Mesenchymal stem cell (in vitro differentiated cells and primary cell): ENCODE data around the gene ADARB2.

Experiments used
- DNase-seq: peaks from one replicate; pipeline ENCODE4 v3.0.0-alpha.2; 2013
- H2AFZ ChIP-seq: one replicate; pipeline ENCODE4 v1.6.1; 2013; ENCODE audit warnings: low read depth, mild to moderate bottlenecking, control low read depth, inconsistent platforms, low read length, moderate library complexity
- H2AK5ac ChIP-seq: 2 replicates; pipeline ENCODE4 v1.6.1; 2013; ENCODE audit warnings: low read length, moderate library complexity, mild to moderate bottlenecking, inconsistent platforms; ENCODE audit not compliant: severe bottlenecking
- H2BK120ac ChIP-seq: one replicate; pipeline ENCODE4 v1.6.1; 2013; ENCODE audit warnings: low read depth, mild to moderate bottlenecking, inconsistent platforms, low read length, moderate library complexity
- H2BK12ac ChIP-seq, 2 experiments: one replicate each; pipeline ENCODE4 v1.6.1; 2013; ENCODE audit warnings: inconsistent platforms in 2 of 2, low read length in 2 of 2, mild to moderate bottlenecking in 2 of 2, moderate library complexity in 2 of 2, control low read depth in 1 of 2
- H2BK15ac ChIP-seq: one replicate; pipeline ENCODE4 v1.6.1; 2013; ENCODE audit warnings: mild to moderate bottlenecking, low read depth, inconsistent platforms; ENCODE audit not compliant: poor library complexity, severe bottlenecking
- H2BK5ac ChIP-seq: 2 replicates; pipeline ENCODE4 v1.6.1; 2013; ENCODE audit warnings: low read depth, mild to moderate bottlenecking, low read length, control low read depth, inconsistent platforms; ENCODE audit not compliant: poor library complexity, severe bottlenecking
- H3K14ac ChIP-seq, 2 experiments: one replicate each; pipeline ENCODE4 v1.6.1; 2013; ENCODE audit warnings: inconsistent platforms in 2 of 2, low read length in 2 of 2, control low read depth in 1 of 2, mild to moderate bottlenecking in 1 of 2, moderate library complexity in 1 of 2
- H3K18ac ChIP-seq, 2 experiments: one replicate each; pipeline ENCODE4 v1.6.1; 2013; ENCODE audit warnings: inconsistent platforms in 2 of 2, low read length in 2 of 2, control low read depth in 1 of 2, low read depth in 1 of 2, mild to moderate bottlenecking in 1 of 2
- H3K23ac ChIP-seq, 2 experiments: one replicate each; pipeline ENCODE4 v1.6.1; 2013; ENCODE audit warnings: inconsistent platforms in 2 of 2, low read length in 2 of 2, mild to moderate bottlenecking in 2 of 2, moderate library complexity in 2 of 2, control low read depth in 1 of 2
- H3K27ac ChIP-seq: 2 replicates; pipeline ENCODE4 v1.5.1; 2013; ENCODE audit warnings: mild to moderate bottlenecking, moderate library complexity, low read length, control low read depth, inconsistent platforms; ENCODE audit not compliant: poor library complexity, severe bottlenecking
- H3K27me3 ChIP-seq, 2 experiments: 2 replicates each; pipeline versions ENCODE4 v1.6.1 to v1.7.0; 2013; ENCODE audit warnings: low read length in 2 of 2, mild to moderate bottlenecking in 2 of 2, moderate library complexity in 2 of 2, control low read depth in 1 of 2, inconsistent platforms in 1 of 2; ENCODE audit not compliant: control insufficient read depth in 1 of 2, insufficient read depth in 1 of 2
- H3K36me3 ChIP-seq, 2 experiments: 2 replicates each; pipeline versions ENCODE4 v1.6.1 to v1.7.0; 2013; ENCODE audit warnings: low read length in 2 of 2, control low read depth in 1 of 2, inconsistent platforms in 1 of 2, low read depth in 1 of 2, mild to moderate bottlenecking in 1 of 2; ENCODE audit not compliant: insufficient read depth in 2 of 2, control insufficient read depth in 1 of 2
- H3K4ac ChIP-seq, 2 experiments: one replicate each; pipeline ENCODE4 v1.6.1; 2013; ENCODE audit warnings: inconsistent platforms in 2 of 2, low read length in 2 of 2, mild to moderate bottlenecking in 2 of 2, moderate library complexity in 2 of 2, control low read depth in 1 of 2, low read depth in 1 of 2
- H3K4me1 ChIP-seq: 2 replicates; pipeline ENCODE4 v1.6.1; 2013; ENCODE audit warnings: low read depth, low read length, control low read depth; ENCODE audit not compliant: control insufficient read depth, insufficient read depth
- H3K4me2 ChIP-seq: 2 replicates; pipeline ENCODE4 v1.6.1; 2013; ENCODE audit warnings: low read length, mild to moderate bottlenecking, inconsistent platforms; ENCODE audit not compliant: poor library complexity, severe bottlenecking
- H3K4me3 ChIP-seq, 2 experiments: 2 replicates each; pipeline versions ENCODE4 v1.5.1 to v1.7.0; 2013; ENCODE audit warnings: low read length in 2 of 2, mild to moderate bottlenecking in 2 of 2, control low read depth in 1 of 2, low read depth in 1 of 2; ENCODE audit not compliant: insufficient read depth in 1 of 2
- H3K79me1 ChIP-seq: replicated peaks from 2 replicates; pipeline ENCODE4 v1.6.1; 2013; ENCODE audit warnings: mild to moderate bottlenecking, control low read depth, low read length, inconsistent platforms; ENCODE audit not compliant: poor library complexity, severe bottlenecking
- H3K9ac ChIP-seq: 2 replicates; pipeline ENCODE4 v1.7.0; 2013; ENCODE audit warnings: mild to moderate bottlenecking, low read length, moderate library complexity
- H3K9me3 ChIP-seq: 2 replicates; pipeline ENCODE4 v1.7.0; 2013; ENCODE audit warnings: mild to moderate bottlenecking, low read length; ENCODE audit not compliant: control insufficient read depth
- H4K8ac ChIP-seq: one replicate; pipeline ENCODE4 v1.6.1; 2013; ENCODE audit warnings: inconsistent platforms, mild to moderate bottlenecking, low read length, moderate library complexity
- H4K91ac ChIP-seq: one replicate; pipeline ENCODE4 v1.6.1; 2013; ENCODE audit warnings: mild to moderate bottlenecking, low read length, inconsistent platforms
- WGBS: methylation state at CpG from one replicate; pipeline ENCODE4 v1.1.7; 2013; ENCODE audit warnings: mixed read lengths; 5-methylcytosine and 5-hydroxymethylcytosine counted together

ADARB2 gene

GRCh38 chr10:1489801-1490200, 247.5 kb downstream of the ADARB2 start:
- H3K23ac ChIP-seq = no peak overlapping the region
- H3K9ac ChIP-seq = no peak overlapping the region
- no peak overlapping the region for H3K4ac ChIP-seq
- H4K8ac ChIP-seq = no peak overlapping the region
- H4K91ac ChIP-seq = no peak overlapping the region
- no peak for DNase-seq
- no peaks in the 10 kb centered on the region for H3K79me1 ChIP-seq
- H2BK15ac ChIP-seq = no peak overlapping the region
- H3K27me3 ChIP-seq = no peaks in the 10 kb centered on the region
- no peaks in the 10 kb centered on the region for H3K36me3 ChIP-seq
- no peak overlapping the region for H2AK5ac ChIP-seq
- H3K4me1 ChIP-seq = no peaks in the 10 kb centered on the region
- 77% methylated on average over 4 of the region's 4 CpGs for WGBS
- H3K9me3 ChIP-seq = no peaks in the 10 kb centered on the region
- no peak overlapping the region for H3K4me2 ChIP-seq
- H2BK120ac ChIP-seq = no peak overlapping the region
- H3K4me3 ChIP-seq = no peak overlapping the region
- no peak overlapping the region for H2BK12ac ChIP-seq
- H3K14ac ChIP-seq = no peak overlapping the region
- no peak overlapping the region for H3K18ac ChIP-seq
- no peak overlapping the region for H2AFZ ChIP-seq
- no peak overlapping the region for H3K27ac ChIP-seq
- H2BK5ac ChIP-seq = no peak overlapping the region

- Histone ChIP-seq H2AFZ (no peak overlapping the region), H3K4ac (no peak overlapping the region), H3K9me3 (no peaks in the 10 kb centered on the region), H3K27ac (no peak overlapping the region), H3K36me3 (no peaks in the 10 kb centered on the region), H2BK12ac (no peak overlapping the region), H3K4me2 (no peak overlapping the region), H3K4me3 (no peak overlapping the region), H3K18ac (no peak overlapping the region), H3K23ac (no peak overlapping the region), H2BK15ac (no peak overlapping the region), H2AK5ac (no peak overlapping the region), H3K27me3 (no peaks in the 10 kb centered on the region), H2BK5ac (no peak overlapping the region), H3K4me1 (no peaks in the 10 kb centered on the region), H3K9ac (no peak overlapping the region), H3K14ac (no peak overlapping the region), H4K8ac (no peak overlapping the region), H3K79me1 (no peaks in the 10 kb centered on the region), H2BK120ac (no peak overlapping the region), H4K91ac (peak overlapping the region; percentile 59)
- no peak for DNase-seq
- WGBS = 85% methylated on average over 20 of the region's 20 CpGs
Observed at GRCh38 chr10:1488970-1489548, 248.3 kb downstream of the ADARB2 start.

GRCh38 chr10:1486841-1487687, 250.3 kb downstream of the ADARB2 start:
- Histone ChIP-seq H4K8ac (no peak overlapping the region), H2BK120ac (no peak overlapping the region), H3K79me1 (no peaks in the 10 kb centered on the region), H3K4me2 (no peak overlapping the region), H3K9ac (no peak overlapping the region), H3K27me3 (no peaks in the 10 kb centered on the region), H3K4me1 (no peaks in the 10 kb centered on the region), H3K27ac (no peak overlapping the region), H3K4ac (no peak overlapping the region), H3K18ac (no peak overlapping the region), H3K23ac (no peak overlapping the region), H3K14ac (no peak overlapping the region), H4K91ac (no peak overlapping the region), H2BK12ac (no peak overlapping the region), H3K9me3 (no peaks in the 10 kb centered on the region), H2BK5ac (no peak overlapping the region), H3K36me3 (no peaks in the 10 kb centered on the region), H3K4me3 (no peak overlapping the region), H2AFZ (no peak overlapping the region), H2AK5ac (no peak overlapping the region), H2BK15ac (no peak overlapping the region)
- no peak for DNase-seq
- WGBS = 71% methylated on average over 12 of the region's 14 CpGs

- H2BK12ac ChIP-seq = no peak overlapping the region
- 90% methylated on average over 12 of the region's 12 CpGs for WGBS
- no peak overlapping the region for H3K27ac ChIP-seq
Observed at GRCh38 chr10:1485357-1485756, 252.0 kb downstream of the ADARB2 start.

More at GRCh38 chr10:1485357-1485756, 252.0 kb downstream of the ADARB2 start:
- Histone ChIP-seq H3K18ac (no peak overlapping the region), H3K4ac (no peak overlapping the region), H2AFZ (no peak overlapping the region), H3K4me3 (no peak overlapping the region), H3K36me3 (no peaks in the 10 kb centered on the region), H3K27me3 (no peaks in the 10 kb centered on the region), H3K14ac (no peak overlapping the region), H3K4me2 (no peak overlapping the region), H3K79me1 (no peaks in the 10 kb centered on the region), H3K9ac (no peak overlapping the region), H3K4me1 (no peaks in the 10 kb centered on the region), H4K8ac (no peak overlapping the region), H3K23ac (no peak overlapping the region), H2BK120ac (no peak overlapping the region), H2BK5ac (no peak overlapping the region), H4K91ac (no peak overlapping the region), H2AK5ac (no peak overlapping the region), H2BK15ac (no peak overlapping the region), H3K9me3 (no peaks in the 10 kb centered on the region)
- DNase-seq = no peak
